HL-60 (cell line): ENCODE data around the gene FRMD3.

Experiments
- GABPA ChIP-seq: IDR thresholded peaks from 2 replicates; pipeline ENCODE4 v1.6.1; 2012; ENCODE audit warnings: low read depth
- POLR2AphosphoS5 ChIP-seq: IDR thresholded peaks from 2 replicates; pipeline ENCODE4 v1.6.1; 2012; ENCODE audit warnings: low read depth
- SPI1 ChIP-seq: IDR thresholded peaks from 2 replicates; pipeline ENCODE4 v1.6.1; 2012; ENCODE audit warnings: low read depth, mild to moderate bottlenecking, borderline replicate concordance
- TF ChIP-seq, protein P1 (sequence below): IDR thresholded peaks from one replicate; pipeline ENCODE4 v1.5.1; 2011; ENCODE audit warnings: low read length, control low read depth, inconsistent platforms; ENCODE audit not compliant: insufficient read depth

- TF ChIP-seq POLR2AphosphoS5 (no peak), SPI1 (no peak), GABPA (no peak)
- TF ChIP-seq, protein P1, sequence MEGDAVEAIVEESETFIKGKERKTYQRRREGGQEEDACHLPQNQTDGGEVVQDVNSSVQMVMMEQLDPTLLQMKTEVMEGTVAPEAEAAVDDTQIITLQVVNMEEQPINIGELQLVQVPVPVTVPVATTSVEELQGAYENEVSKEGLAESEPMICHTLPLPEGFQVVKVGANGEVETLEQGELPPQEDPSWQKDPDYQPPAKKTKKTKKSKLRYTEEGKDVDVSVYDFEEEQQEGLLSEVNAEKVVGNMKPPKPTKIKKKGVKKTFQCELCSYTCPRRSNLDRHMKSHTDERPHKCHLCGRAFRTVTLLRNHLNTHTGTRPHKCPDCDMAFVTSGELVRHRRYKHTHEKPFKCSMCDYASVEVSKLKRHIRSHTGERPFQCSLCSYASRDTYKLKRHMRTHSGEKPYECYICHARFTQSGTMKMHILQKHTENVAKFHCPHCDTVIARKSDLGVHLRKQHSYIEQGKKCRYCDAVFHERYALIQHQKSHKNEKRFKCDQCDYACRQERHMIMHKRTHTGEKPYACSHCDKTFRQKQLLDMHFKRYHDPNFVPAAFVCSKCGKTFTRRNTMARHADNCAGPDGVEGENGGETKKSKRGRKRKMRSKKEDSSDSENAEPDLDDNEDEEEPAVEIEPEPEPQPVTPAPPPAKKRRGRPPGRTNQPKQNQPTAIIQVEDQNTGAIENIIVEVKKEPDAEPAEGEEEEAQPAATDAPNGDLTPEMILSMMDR: no peak
These were observed 243.4 kb downstream of the FRMD3 start for GRCh38 chr9:83294816-83295215.
